GM21390 (cell line): ENCODE measurements around the gene DIRAS3.
"Not testable (repeated sequence)": the region's sequence is repeated elsewhere in the genome, so short reads cannot be mapped to it uniquely, and the experiment has no call there.

Experiments
- ATAC-seq: cut with Tn5 transposase; IDR thresholded peaks from one replicate; pipeline ENCODE4 v1.9.1; 2021; ENCODE audit not compliant: unreplicated experiment

Gene DIRAS3, protein sequence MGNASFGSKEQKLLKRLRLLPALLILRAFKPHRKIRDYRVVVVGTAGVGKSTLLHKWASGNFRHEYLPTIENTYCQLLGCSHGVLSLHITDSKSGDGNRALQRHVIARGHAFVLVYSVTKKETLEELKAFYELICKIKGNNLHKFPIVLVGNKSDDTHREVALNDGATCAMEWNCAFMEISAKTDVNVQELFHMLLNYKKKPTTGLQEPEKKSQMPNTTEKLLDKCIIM

GRCh38 chr1:68049941-68050878, at the start of gene DIRAS3:
Gene DIRAS3, minus strand, starts transcription at chr1:68050627. Its CDS starts 3,330 bp downstream, at chr1:68047297.
- ATAC-seq: no peak

DNA sequence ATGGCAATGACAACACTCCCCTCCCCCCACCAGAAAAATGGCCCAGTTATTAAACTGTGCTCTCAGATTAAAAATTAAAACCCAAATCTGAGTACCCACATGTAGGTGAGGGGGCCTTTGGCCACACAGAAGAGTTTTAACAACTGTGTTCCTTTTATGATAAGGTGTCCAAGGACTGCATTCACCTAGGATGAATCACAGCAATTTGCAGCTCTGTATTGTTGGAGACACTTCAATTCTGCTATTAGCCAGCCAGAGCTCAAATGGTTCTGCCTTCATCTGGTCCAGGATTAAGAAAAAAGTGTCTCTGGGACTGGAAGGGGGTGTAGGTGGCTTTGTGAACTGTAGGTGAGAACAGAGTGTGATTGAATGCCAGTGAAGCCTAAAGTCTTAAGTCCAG, 43.3 kb upstream of the DIRAS3 start:
- ATAC-seq: no peak

GRCh38 chr1:68087184-68087583, 36.8 kb upstream of the DIRAS3 start:
- no peak for ATAC-seq

DNA sequence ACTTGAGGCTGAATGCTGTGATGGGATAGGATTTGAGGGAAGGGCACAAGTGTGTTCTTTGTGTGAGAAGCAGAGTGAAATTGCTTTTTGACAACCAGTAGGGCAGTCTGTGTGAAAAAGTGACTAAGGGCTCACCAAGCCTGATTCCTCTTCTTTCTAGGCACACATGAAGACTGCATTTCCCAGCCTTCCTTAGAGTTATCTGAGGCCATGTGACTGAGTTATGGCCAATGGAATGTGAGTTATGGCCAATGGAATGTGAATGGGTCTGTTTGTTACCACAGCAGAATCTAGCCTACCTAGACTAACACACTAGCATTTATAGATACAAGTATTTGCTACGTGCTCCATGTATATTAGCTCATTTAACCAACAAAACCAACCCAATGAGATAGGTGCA, 35.3 kb upstream of the DIRAS3 start:
- ATAC-seq: no peak

DNA sequence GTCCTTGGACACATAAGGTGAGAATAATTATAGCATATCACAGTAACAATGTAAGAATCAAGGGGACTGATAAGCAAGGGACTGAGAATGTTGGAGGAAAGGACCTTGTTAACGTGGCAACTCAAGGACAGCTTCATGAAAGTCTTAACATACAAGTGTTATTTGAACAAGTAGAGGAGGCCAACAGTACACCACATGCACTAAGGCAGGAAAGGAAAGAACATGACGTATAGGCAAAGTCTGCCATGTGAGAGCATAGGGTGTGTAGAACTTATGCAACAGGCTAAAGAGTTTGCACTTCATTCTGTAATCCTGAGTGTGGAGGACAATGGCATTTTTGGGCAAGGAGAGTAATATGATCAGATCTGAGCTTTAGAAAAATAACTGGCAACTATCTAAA, 33.3 kb upstream of the DIRAS3 start:
- ATAC-seq: no peak

DNA sequence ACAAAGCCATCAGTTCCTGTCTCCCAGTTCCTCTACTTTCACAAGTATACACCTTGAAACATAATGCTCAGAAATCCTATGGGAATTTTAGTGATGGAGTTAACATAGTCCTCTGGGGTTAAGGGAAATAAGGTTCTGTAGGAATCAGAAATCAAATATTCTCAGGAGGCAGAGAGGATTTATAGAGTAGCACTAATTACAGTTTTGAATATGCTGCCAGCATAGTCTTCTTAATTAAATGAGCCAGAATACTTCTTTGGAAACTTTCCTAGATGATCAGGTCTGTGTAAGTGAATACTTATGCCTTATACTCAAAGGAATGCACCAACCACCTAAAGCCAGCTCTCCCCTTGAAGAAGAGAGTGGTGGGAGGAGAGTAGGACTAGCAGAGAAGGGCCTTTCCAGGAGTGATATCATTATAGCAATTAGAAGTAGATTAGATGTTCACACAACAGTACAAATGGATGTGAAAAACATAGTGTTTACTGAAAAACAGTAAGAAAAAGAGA, 31.4 kb upstream of the DIRAS3 start:
- ATAC-seq: no peak

DNA sequence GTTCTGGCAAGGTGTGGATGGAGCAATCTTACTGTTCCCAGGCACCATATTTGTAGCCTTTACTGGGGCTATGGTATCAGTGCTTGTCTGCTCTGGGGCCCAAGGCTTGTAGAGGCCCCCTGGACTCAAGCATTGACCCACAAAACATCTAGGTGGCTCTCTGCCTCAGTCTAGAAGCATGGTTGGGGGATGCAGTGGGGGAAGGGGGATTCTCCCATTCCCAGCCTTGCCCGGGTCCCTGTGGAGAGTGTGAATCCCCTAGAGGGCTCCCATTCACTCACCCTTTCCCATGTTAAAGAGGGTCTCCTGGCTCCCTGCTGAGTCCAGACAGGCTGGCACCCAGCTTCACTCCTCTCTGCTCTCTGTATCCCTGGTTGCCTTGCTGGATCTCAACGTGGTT, 28.2 kb upstream of the DIRAS3 start:
- no peak for ATAC-seq

GRCh38 chr1:68074472-68074871, 24.0 kb upstream of the DIRAS3 start:
- ATAC-seq: no peak

- no peak for ATAC-seq
Measured at GRCh38 chr1:68065766-68066165, 15.3 kb upstream of the DIRAS3 start.

- ATAC-seq: not testable (repeated sequence)
Measured at GRCh38 chr1:68058053-68058452, 7.6 kb upstream of the DIRAS3 start.

- no peak for ATAC-seq
Measured at GRCh38 chr1:68057564-68057963, 7.1 kb upstream of the DIRAS3 start.

- ATAC-seq: no peak
Measured at GRCh38 chr1:68057050-68057449, 6.6 kb upstream of the DIRAS3 start.

GRCh38 chr1:68051475-68051874, 1.0 kb upstream of the DIRAS3 start:
- ATAC-seq: no peak

DNA sequence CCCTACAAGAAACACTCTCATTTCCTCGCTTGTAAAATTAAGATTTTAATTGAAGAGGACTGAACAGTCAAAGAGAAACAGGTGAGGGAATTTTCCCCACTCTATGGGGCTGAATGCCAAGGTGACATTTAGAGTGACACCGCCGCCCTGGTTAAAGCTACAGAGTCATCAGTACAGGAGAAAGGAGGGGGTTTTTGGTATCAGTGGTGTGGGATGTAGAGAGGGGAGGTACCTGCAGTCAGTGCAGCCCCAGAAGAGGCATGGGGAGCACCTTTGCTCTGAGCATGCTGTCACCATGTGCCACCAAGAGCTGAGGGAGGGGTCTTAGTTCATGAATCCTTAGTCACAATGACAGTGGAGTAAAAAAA, 2.8 kb downstream of the DIRAS3 start:
- ATAC-seq: no peak

GRCh38 chr1:68046885-68047658, 3.4 kb downstream of the DIRAS3 start:
- ATAC-seq: no peak

DNA sequence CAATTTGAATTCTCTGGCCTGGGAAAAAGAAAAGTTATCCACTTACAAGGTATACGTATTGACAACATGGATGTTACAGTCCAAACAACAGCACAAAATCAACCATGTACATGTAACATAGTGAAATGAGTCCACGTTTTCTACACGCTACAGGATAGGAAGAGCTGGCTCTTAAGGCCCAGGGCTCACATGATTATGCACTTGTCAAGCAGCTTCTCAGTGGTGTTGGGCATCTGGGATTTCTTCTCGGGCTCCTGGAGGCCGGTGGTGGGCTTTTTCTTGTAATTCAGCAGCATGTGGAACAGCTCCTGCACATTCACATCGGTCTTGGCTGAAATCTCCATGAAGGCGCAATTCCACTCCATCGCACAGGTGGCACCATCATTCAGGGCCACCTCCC, 4.0 kb downstream of the DIRAS3 start:
- ATAC-seq: no peak

DNA sequence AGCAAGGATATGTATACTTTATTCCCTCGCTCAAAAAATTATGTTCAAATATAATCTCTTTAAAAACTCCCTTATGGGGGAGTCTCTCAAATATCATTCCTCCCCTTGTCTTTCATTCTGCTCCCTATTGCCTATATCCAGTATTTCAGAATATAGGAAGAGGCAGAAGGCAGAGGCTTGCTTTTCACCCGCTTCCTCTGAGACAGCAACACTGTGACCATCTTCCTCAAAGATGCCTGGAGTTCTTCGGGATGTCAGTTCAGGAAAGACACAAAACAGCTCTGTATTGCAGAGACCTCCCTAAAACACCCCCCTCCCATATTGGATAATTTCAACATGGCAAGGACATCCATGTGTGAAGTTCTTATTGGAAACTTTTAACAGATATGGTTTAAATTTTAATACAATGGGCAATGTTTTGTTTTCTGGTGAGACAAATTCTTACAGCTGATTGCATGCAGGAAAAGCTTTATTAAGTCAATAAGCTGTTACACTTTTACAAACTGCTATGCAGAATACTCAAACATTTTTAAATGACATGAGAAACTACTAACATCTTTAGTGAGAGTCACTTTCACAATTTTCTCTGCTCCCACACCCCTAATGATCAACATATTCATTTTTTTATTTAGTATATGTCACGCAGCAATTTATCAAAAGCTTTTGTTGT, 4.8 kb downstream of the DIRAS3 start:
- no peak for ATAC-seq

GRCh38 chr1:68043443-68044090, 6.9 kb downstream of the DIRAS3 start:
- no peak for ATAC-seq

GRCh38 chr1:68036946-68037345, 13.5 kb downstream of the DIRAS3 start:
- no peak for ATAC-seq

GRCh38 chr1:68029444-68029843, 21.0 kb downstream of the DIRAS3 start:
- ATAC-seq: no peak
